ENCODE data around the gene PPM1A. TPM values are rescaled to one million over a fixed set of nuclear protein-coding genes. Genes with fewer than 3 reads are reported as not detected.

Gene PPM1A
- total and polyA plus RNA-seq, 2 of the 13 experiments (the other 11 are each of a cell fraction or from before 2014, with no cell fraction given), result 23.3 to 29.8 TPM

GRCh38 chr14:60348211-60348610 is 99.2 kb downstream of the PPM1A start:
- intact Hi-C loops (cut with micrococcal nuclease; ENCODE audit: unreplicated experiment) (no loop called here), in situ Hi-C loops (cut with HindIII; ENCODE audit: extremely low pct_ligation_motif_present, low pct_unique_long_range_greater_than_20kb) (loop anchor here (10.0 kb wide), 1 partner anchor 907 kb away; no protein-coding TSS in a partner anchor)
- Histone ChIP-seq H3K4me2 (ENCODE audit: low read depth, low read length) (no peak overlapping the region), H2AFZ (ENCODE audit: low read length) (no peak overlapping the region), H3K4me3 (replicated peaks in 1 of 3; ENCODE audit: insufficient read depth in 1 of 3, low read depth in 2 of 3, low read length in 3 of 3) (no peak overlapping the region), H3K4me1 (ENCODE audit: insufficient read depth, low read length) (no peaks in the 10 kb centered on the region), H3K27ac (ENCODE audit: extremely low read length, insufficient read depth, low read length) (no peak overlapping the region), H3K36me3 (replicated peaks in 1 of 2; ENCODE audit: control insufficient read depth in 1 of 2, insufficient read depth in 2 of 2, low read length in 2 of 2) (no peaks in the 10 kb centered on the region), H3K79me2 (ENCODE audit: insufficient read depth, low read length) (no peaks in the 10 kb centered on the region), H3K9me3 (ENCODE audit: low read length) (no peaks in the 10 kb centered on the region), H3K9ac (ENCODE audit: insufficient read depth, low read depth, low read length) (no peak overlapping the region), H4K20me1 (ENCODE audit: insufficient read depth, low read length) (no peaks in the 10 kb centered on the region), H3K27me3 (ENCODE audit: control insufficient read depth in 1 of 2, insufficient read depth in 2 of 2, low read length in 2 of 2) (no peaks in the 10 kb centered on the region)
- DNase-seq (ENCODE audit: low spot score) (no peak), FAIRE-seq (no peak), ATAC-seq (no peak)
- CTCF ChIA-PET (ENCODE audit: low intra/inter-chr PET ratio, low total read pairs), result no interaction called here
- WGBS (ENCODE audit: low lambda C conversion rate), result 49% methylated on average over 4 of the region's 4 CpGs
- POLR2A ChIA-PET, result no interaction called here
- BruUV-seq (replicated peaks), result no TSS peak
- no peak for TF ChIP-seq FOXA1 (IDR thresholded peaks at IDR 0.05)
- TF ChIP-seq FOXA1 (CRISPR knock-in tag; IDR thresholded peaks at IDR 0.05), result no peak
- no peak for TF ChIP-seq ZNF230 (CRISPR knock-in tag; IDR thresholded peaks at IDR 0.05)
- no peak for TF ChIP-seq KDM1A (CRISPR knock-in tag; IDR thresholded peaks at IDR 0.05)
- TF ChIP-seq ZMYM4 (CRISPR knock-in tag; IDR thresholded peaks at IDR 0.05), result no peak
- no peak for TF ChIP-seq NFE2L1 (CRISPR knock-in tag; IDR thresholded peaks at IDR 0.05; ENCODE audit: borderline replicate concordance)
- no peak for TF ChIP-seq ZSCAN20 (CRISPR knock-in tag; IDR thresholded peaks at IDR 0.05; ENCODE audit: borderline replicate concordance)
- TF ChIP-seq MIXL1 (CRISPR knock-in tag; IDR thresholded peaks at IDR 0.05), result no peak
- TF ChIP-seq U2AF2 (IDR thresholded peaks at IDR 0.05; ENCODE audit: low read depth, low read length), result no peak
- TF ChIP-seq GMEB2 (CRISPR knock-in tag; IDR thresholded peaks at IDR 0.05; ENCODE audit: low read depth), result no peak
- TF ChIP-seq HNRNPUL1 (IDR thresholded peaks at IDR 0.05; ENCODE audit: low read depth, low read length), result no peak
- TF ChIP-seq KLF13 (CRISPR knock-in tag; IDR thresholded peaks at IDR 0.05), result no peak
- no peak for TF ChIP-seq MAF1 (CRISPR knock-in tag; IDR thresholded peaks at IDR 0.05; ENCODE audit: borderline replicate concordance)
- no peak for TF ChIP-seq JDP2 (CRISPR knock-in tag; IDR thresholded peaks at IDR 0.05; ENCODE audit: borderline replicate concordance)
- no peak for TF ChIP-seq SPEN (CRISPR knock-in tag; IDR thresholded peaks at IDR 0.05; ENCODE audit: low read depth)
- TF ChIP-seq ZNF546 (CRISPR knock-in tag; conservative IDR thresholded peaks at IDR 0.05), result no peak
- TF ChIP-seq XRCC5 (optimal IDR thresholded peaks at IDR 0.05; ENCODE audit: low read length), result no peak

Other genes with a start within 250 kb of the PPM1A start
- gene PCNX4, start 157.3 kb upstream of the PPM1A start, total RNA-seq (2016; rRNA removed; fragmentation: Illumina TruSeq; extraction: Trizol), result 30.0 and 43.0 TPM in 2 replicates
- 21.0 and 28.6 TPM in 2 replicates for gene PCNX4, start 157.3 kb upstream of the PPM1A start, polyA plus RNA-seq (2011; rRNA removed)
- 25.2 and 44.4 TPM in 2 replicates for gene DHRS7, start 83.8 kb upstream of the PPM1A start, total RNA-seq (2016; rRNA removed; fragmentation: Illumina TruSeq; extraction: Trizol)
- gene DHRS7, start 83.8 kb upstream of the PPM1A start, polyA plus RNA-seq (2011; rRNA removed), result 17.0 and 20.8 TPM in 2 replicates
- not detected in 2 replicates for gene C14orf39, start 236.8 kb downstream of the PPM1A start, total RNA-seq (2016; rRNA removed; fragmentation: Illumina TruSeq; extraction: Trizol)
- gene C14orf39, start 236.8 kb downstream of the PPM1A start, polyA plus RNA-seq (2011; rRNA removed), result not detected in 2 replicates